A549 (cell line): ENCODE data around the gene MAP7D2.
A peak's percentile ranks its signal among the peaks of the same experiment; 100 is the strongest.

Experiments
- CBX8 ChIP-seq: fragments of 200-600 bp; sonication (generic); IDR thresholded peaks from 2 replicates; pipeline ENCODE4 v1.6.1; 2016
- CEBPB ChIP-seq, 2 experiments: fragments of >200 bp in 1 of 2; sonication (Bioruptor Twin) in 1 of 2; formaldehyde crosslinking in 1 of 2; IDR thresholded peaks; 2 replicates each; pipeline ENCODE4 v1.6.1; 2012 to 2016
- CTCF ChIP-seq: fragments of >200 bp; sonication (Bioruptor Twin); formaldehyde crosslinking; IDR thresholded peaks from 3 replicates; pipeline ENCODE4 v1.5.1; 2016
- ESRRA ChIP-seq: fragments of 150-350 bp; IDR thresholded peaks from 2 replicates; pipeline ENCODE4 v1.6.1; 2014; ENCODE audit warnings: mild to moderate bottlenecking, low read length, borderline replicate concordance
- MAFK ChIP-seq: fragments of 450-650 bp; IDR thresholded peaks from 2 replicates; pipeline ENCODE4 v1.6.1; 2014; ENCODE audit not compliant: partially characterized antibody
- MYC ChIP-seq: IDR thresholded peaks from 2 replicates; pipeline ENCODE4 v1.6.1; 2012; ENCODE audit warnings: mild to moderate bottlenecking, inconsistent platforms, low read length, improper control_type of control experiment, borderline replicate concordance
- PHF8 ChIP-seq: fragments of 200-600 bp; sonication (generic); IDR thresholded peaks from 2 replicates; pipeline ENCODE4 v1.6.1; 2016; ENCODE audit warnings: low read depth, mild to moderate bottlenecking, antibody characterized with exemption, moderate library complexity, borderline replicate concordance
- POLR2A ChIP-seq: IDR thresholded peaks from 2 replicates; pipeline ENCODE4 v1.6.1; 2012; ENCODE audit warnings: mild to moderate bottlenecking, low read length
- RAD21 ChIP-seq, 2 experiments: fragments of >200 bp in 1 of 2; sonication (Bioruptor Twin) in 1 of 2; formaldehyde crosslinking in 1 of 2; IDR thresholded peaks in 1 of 2; conservative IDR thresholded peaks in 1 of 2; 2 replicates in 1 of 2; 3 replicates in 1 of 2; pipeline ENCODE4 v1.6.1; 2012 to 2018; ENCODE audit warnings: inconsistent platforms in 1 of 2
- RCOR1 ChIP-seq: fragments of 150-350 bp; IDR thresholded peaks from 2 replicates; pipeline ENCODE4 v1.6.1; 2014; ENCODE audit warnings: antibody characterized with exemption, low read length, low read depth
- REST ChIP-seq: fragments of 200-600 bp; sonication (generic); IDR thresholded peaks from 2 replicates; pipeline ENCODE4 v1.6.1; 2016; ENCODE audit warnings: antibody characterized with exemption, mild to moderate bottlenecking, moderate library complexity
- RFX5 ChIP-seq: fragments of 450-650 bp; IDR thresholded peaks from 2 replicates; pipeline ENCODE4 v1.7.1; 2014; ENCODE audit warnings: antibody characterized with exemption, mild to moderate bottlenecking, moderate library complexity
- TFCP2L1 ChIP-seq: fragments of 250-450 bp; sonication (Bioruptor Pico); IDR thresholded peaks from 2 replicates; pipeline ENCODE4 v1.5.0; 2021; ENCODE audit warnings: mild to moderate bottlenecking

- TF ChIP-seq POLR2A, result no peak
- TF ChIP-seq CTCF, result no peak
- no peak for TF ChIP-seq CBX8
- TF ChIP-seq MYC, result no peak
- TF ChIP-seq MAFK, result peak; percentile 88
- TF ChIP-seq RFX5, result no peak
- TF ChIP-seq TFCP2L1 (CRISPR knock-in tag), result no peak
- TF ChIP-seq RAD21 (conservative IDR thresholded peaks at IDR 0.05 in 1 of 2, IDR thresholded peaks at IDR 0.05 in 1 of 2), result no peak
- no peak for TF ChIP-seq PHF8
- TF ChIP-seq CEBPB (IDR thresholded peaks at IDR 0.05), result no peak
- no peak for TF ChIP-seq RCOR1
- TF ChIP-seq REST, result no peak
- no peak for TF ChIP-seq ESRRA
These were observed 100.1 kb downstream of the MAP7D2 start for GRCh38 chrX:20016616-20016945.
